Stomach (tissue), 9 donors: Measurements from ENCODE around the gene C5AR2. TPM values are rescaled to one million over a fixed set of nuclear protein-coding genes. Genes with fewer than 3 reads are reported as not detected.
"Not testable (repeated sequence)": the region's sequence is repeated elsewhere in the genome, so short reads cannot be mapped to it uniquely, and the experiment has no call there.

Source experiments
- DNase-seq, 2 donors: peaks; one replicate each; pipeline versions ENCODE4 v3.0.0 to v3.0.0-alpha.2; 2013 to 2019
- H3K27ac ChIP-seq, 5 donors: fragments of 200-600 bp in 4 of 5; sonication (generic) in 4 of 5; one replicate each; pipeline ENCODE4 v1.5.1; 2013 to 2019; ENCODE audit warnings: mild to moderate bottlenecking in 1 of 5, moderate library complexity in 1 of 5
- H3K27me3 ChIP-seq, 3 donors: fragments of 200-600 bp; sonication (generic); one replicate each; pipeline ENCODE4 v1.5.1; 2017 to 2019; ENCODE audit warnings: mixed run types in 1 of 3
- H3K36me3 ChIP-seq, 4 donors: fragments of 200-600 bp; sonication (generic); 1 replicate in 3 of 4; 2 replicates in 1 of 4; pipeline ENCODE4 v1.5.1; 2016 to 2019
- H3K4me1 ChIP-seq, 4 donors: fragments of 200-600 bp; sonication (generic); one replicate each; pipeline ENCODE4 v1.5.1; 2016 to 2019
- H3K4me3 ChIP-seq, 4 donors: fragments of 200-600 bp; sonication (generic) in 3 of 4; one replicate each; pipeline ENCODE4 v1.5.1; 2016 to 2019; ENCODE audit warnings: mild to moderate bottlenecking in 1 of 4
- H3K9me3 ChIP-seq, 4 donors: fragments of 200-600 bp; sonication (generic); one replicate each; pipeline ENCODE4 v1.5.1; 2016 to 2019
- CTCF ChIP-seq, 7 experiments: fragments of 450-650 bp in 4 of 7; fragments of 200-600 bp in 3 of 7; sonication (generic) in 3 of 7; IDR thresholded peaks; one replicate each; pipeline ENCODE4 v1.5.1; 2016 to 2019; ENCODE audit warnings: antibody characterized with exemption in 7 of 7, control low read depth in 2 of 7, mild to moderate bottlenecking in 1 of 7
- EP300 ChIP-seq: sonication (generic); formaldehyde crosslinking; IDR thresholded peaks from one replicate; pipeline ENCODE4 v1.6.1; 2017; ENCODE audit warnings: antibody characterized with exemption
- POLR2A ChIP-seq, 4 donors: fragments of 450-650 bp; IDR thresholded peaks; one replicate each; pipeline ENCODE4 v1.6.1; 2016; ENCODE audit warnings: antibody characterized with exemption in 4 of 4, control low read depth in 2 of 4, mild to moderate bottlenecking in 1 of 4, moderate library complexity in 1 of 4
- POLR2AphosphoS5 ChIP-seq, 3 donors: sonication (generic); formaldehyde crosslinking; IDR thresholded peaks; one replicate each; pipeline ENCODE4 v1.6.1; 2016; ENCODE audit warnings: antibody characterized with exemption in 3 of 3
- WGBS, 5 donors: extraction: QIAGEN DNeasy Blood & Tissue Kit in 3 of 5; methylation state at CpG; one replicate each; pipeline versions ENCODE4 v1.1.5 to v1.1.7; 2013 to 2018; 5-methylcytosine and 5-hydroxymethylcytosine counted together
- intact Hi-C: fragments of 100-400 bp; cut with DNase I; formaldehyde crosslinking; loops from one replicate; pipeline ENCODE4 v1.15.1; 2023; ENCODE audit warnings: low total_unique reads
- polyA plus RNA-seq, 3 donors: library from polyadenylated mRNA; stranded (reverse); fragments of 200-250 nt; gene quantifications; one replicate each; pipeline ENCODE4 v1.2.3, GENCODE V29; 2013
- total RNA-seq, 5 donors: library from RNA; depleted of rRNA; stranded (reverse); fragments of >200 nt; gene quantifications; one replicate each; pipeline versions ENCODE4 v1.1.0 to v1.2.3, GENCODE V29; 2014 to 2016
- donor health status: healthy with polysubstance abuse.
- donor health status: Bipolar disorder and iron deficiency.
- donor health status: healthy.

C5AR2 gene
- total and polyA plus RNA-seq, 8 donors = 0.13 to 11.1 (median 0.82) TPM; not detected in 2

GRCh38 chr19:47341734-47342133 lies 9.8 kb downstream of the C5AR2 start:
- H3K27me3 ChIP-seq = peaks cover 0 to 13% (median 0%) of the 10 kb centered on the region in 3 donors
- intact Hi-C loops = no loop called here
- WGBS, 5 donors = 81 to 90% (median 89%) methylated on average over 4 of the region's 4 CpGs
- no peak overlapping the region for H3K4me3 ChIP-seq
- H3K4me1 ChIP-seq = no peaks in the 10 kb centered on the region
- H3K36me3 ChIP-seq = peaks cover 0 to 10% (median 0%) of the 10 kb centered on the region in 4 donors
- H3K9me3 ChIP-seq = no peaks in the 10 kb centered on the region
- DNase-seq = no peak
- no peak for TF ChIP-seq POLR2AphosphoS5 (IDR thresholded peaks at IDR 0.05)
- no peak for TF ChIP-seq CTCF (IDR thresholded peaks at IDR 0.05)
- TF ChIP-seq POLR2A (IDR thresholded peaks at IDR 0.05) = no peak
- TF ChIP-seq EP300 = no peak
- no peak overlapping the region for H3K27ac ChIP-seq

GRCh38 chr19:47343194-47343802 lies 11.3 kb downstream of the C5AR2 start:
- TF ChIP-seq POLR2A (IDR thresholded peaks at IDR 0.05) (no peak), POLR2AphosphoS5 (IDR thresholded peaks at IDR 0.05) (no peak), EP300 (no peak), CTCF (IDR thresholded peaks at IDR 0.05) (no peak)
- Histone ChIP-seq H3K36me3 (peaks cover 0 to 10% (median 0%) of the 10 kb centered on the region in 4 donors), H3K4me1 (peaks cover 0 to 1% (median under 1%) of the 10 kb centered on the region in 4 donors), H3K9me3 (no peaks in the 10 kb centered on the region), H3K27me3 (peaks cover 0 to 7% (median 0%) of the 10 kb centered on the region in 3 donors), H3K4me3 (no peak overlapping the region), H3K27ac (no peak overlapping the region)
- intact Hi-C loops = no loop called here
- no peak for DNase-seq
- WGBS, 5 donors = 81 to 86% (median 86%) methylated on average over 10 to 11 of the region's 11 CpGs

GRCh38 chr19:47344425-47344824 lies 12.4 kb downstream of the C5AR2 start:
- peaks cover 0 to 10% (median 0%) of the 10 kb centered on the region in 4 donors for H3K36me3 ChIP-seq
- 83 to 93% (median 91%) methylated on average over 1 of the region's 1 CpG for WGBS, 5 donors
- no peak for DNase-seq
- H3K4me3 ChIP-seq = no peak overlapping the region
- peaks cover 4 to 7% (median 7%) of the 10 kb centered on the region in 4 donors for H3K4me1 ChIP-seq
- intact Hi-C loops = no loop called here
- TF ChIP-seq POLR2AphosphoS5 (IDR thresholded peaks at IDR 0.05) (no peak), POLR2A (IDR thresholded peaks at IDR 0.05) (no peak), CTCF (IDR thresholded peaks at IDR 0.05) (no peak), EP300 (no peak)
- H3K27ac ChIP-seq = no peak overlapping the region
- peaks cover 0 to 7% (median 0%) of the 10 kb centered on the region in 3 donors for H3K27me3 ChIP-seq
- no peaks in the 10 kb centered on the region for H3K9me3 ChIP-seq

- intact Hi-C loops, H3K9me3 ChIP-seq, DNase-seq, H3K27me3 ChIP-seq, H3K27ac ChIP-seq, H3K4me3 ChIP-seq, H3K36me3 ChIP-seq: not testable (repeated sequence)
- H3K4me1 ChIP-seq = peaks cover 12 to 23% (median 23%) of the 10 kb centered on the region in 4 donors
- WGBS, 5 donors = 82 to 96% (median 91%) methylated on average over 6 of the region's 6 CpGs
Observed at GRCh38 chr19:47346024-47346423, 14.0 kb downstream of the C5AR2 start.
